GM18870 (cell line): Measurements from ENCODE around the gene ALK.
"Not testable (repeated sequence)": the region's sequence is repeated elsewhere in the genome, so short reads cannot be mapped to it uniquely, and the experiment has no call there.

Experiments used
- ATAC-seq: cut with Tn5 transposase; IDR thresholded peaks from one replicate; pipeline ENCODE4 v1.9.1; 2021; ENCODE audit warnings: moderate library complexity; ENCODE audit not compliant: unreplicated experiment

Gene ALK

DNA sequence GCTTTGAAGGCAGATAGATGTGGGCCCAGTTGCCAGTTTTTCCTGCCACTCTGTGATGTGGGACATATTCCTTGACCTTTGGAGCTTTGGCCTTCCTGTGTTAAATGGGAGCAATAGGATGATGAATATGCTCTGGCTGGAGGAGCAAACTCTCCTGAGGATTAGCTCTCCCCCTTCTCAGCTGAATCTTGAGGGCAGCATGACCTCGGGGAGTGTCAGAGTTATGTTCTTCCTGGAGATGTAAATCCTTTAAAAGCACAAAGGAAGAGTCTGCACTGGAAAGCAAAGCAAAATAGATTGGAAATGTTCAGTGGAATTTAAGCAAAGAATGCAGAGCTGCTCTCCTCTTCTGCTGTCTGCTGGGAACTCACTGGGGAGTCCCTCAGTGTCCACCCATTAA, 160.1 kb downstream of the ALK start:
- ATAC-seq, result no peak

- ATAC-seq, result no peak
Measured at GRCh38 chr2:29760008-29760407, 161.4 kb downstream of the ALK start.

- no peak for ATAC-seq
Measured at GRCh38 chr2:29759360-29759759, 162.0 kb downstream of the ALK start.

DNA sequence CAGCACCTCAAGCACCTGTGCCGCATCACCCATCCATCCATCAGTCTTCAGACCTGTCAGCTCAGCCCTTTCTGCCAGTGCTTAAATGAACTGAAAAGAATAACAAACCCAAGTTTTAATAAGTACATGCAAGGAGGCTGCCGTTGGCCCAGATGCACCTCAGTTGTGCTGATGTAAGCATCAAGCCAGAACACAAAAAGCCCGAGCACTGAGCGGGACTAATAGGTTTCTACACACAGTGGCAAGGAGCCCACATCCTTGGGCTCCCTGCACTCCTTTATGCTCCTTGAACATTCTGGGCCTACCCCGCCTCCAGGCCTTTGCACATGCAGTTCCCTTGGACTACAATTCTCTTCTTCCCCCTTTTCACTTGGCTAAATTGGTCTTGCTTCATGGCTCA, 165.6 kb downstream of the ALK start:
- no peak for ATAC-seq

- no peak for ATAC-seq
Measured at GRCh38 chr2:29755233-29755632, 166.2 kb downstream of the ALK start.

DNA sequence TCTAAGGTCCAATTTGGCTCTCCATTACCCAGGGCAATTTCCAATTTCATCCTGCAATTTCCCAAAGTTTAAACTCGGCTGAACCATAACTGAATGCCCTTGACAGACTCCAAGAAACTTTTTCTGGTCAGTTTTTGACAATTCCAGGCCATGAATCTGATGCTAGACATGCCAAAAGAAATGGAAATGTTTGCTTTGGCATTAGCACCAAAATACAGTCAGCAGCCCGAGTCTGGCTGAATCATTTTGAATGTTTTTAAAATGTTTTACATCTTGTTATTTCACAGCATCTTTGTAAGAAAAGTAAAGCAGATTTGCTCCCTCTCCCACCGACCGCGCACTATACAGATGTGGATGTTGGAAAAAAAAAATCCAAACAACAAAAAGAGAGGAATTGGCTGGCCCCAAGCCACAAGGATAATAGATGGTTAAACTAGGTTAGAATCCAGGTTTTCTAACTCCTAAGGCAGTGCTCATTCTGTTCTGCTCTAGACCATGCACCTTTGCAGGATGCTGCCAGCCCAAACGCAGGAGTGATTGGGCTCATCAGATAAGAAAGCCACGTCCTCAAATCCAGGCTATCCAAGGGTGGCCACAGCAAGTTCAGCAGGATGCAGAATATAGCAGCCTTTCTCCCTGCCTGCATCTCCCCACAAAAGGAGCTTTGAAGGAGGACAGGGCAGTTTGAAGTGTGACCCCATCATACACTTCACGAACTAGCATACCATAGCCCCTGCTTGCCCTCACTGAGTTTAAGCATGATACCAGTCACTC, 167.5 kb downstream of the ALK start:
- no peak for ATAC-seq

GRCh38 chr2:29751390-29751789, 170.0 kb downstream of the ALK start:
- ATAC-seq, result peak; percentile 70

- not testable (repeated sequence) for ATAC-seq
Measured at GRCh38 chr2:29750463-29750862, 170.9 kb downstream of the ALK start.

- no peak for ATAC-seq
Measured at GRCh38 chr2:29749843-29750242, 171.5 kb downstream of the ALK start.

- ATAC-seq, result no peak
Measured at GRCh38 chr2:29749041-29749440, 172.3 kb downstream of the ALK start.

DNA sequence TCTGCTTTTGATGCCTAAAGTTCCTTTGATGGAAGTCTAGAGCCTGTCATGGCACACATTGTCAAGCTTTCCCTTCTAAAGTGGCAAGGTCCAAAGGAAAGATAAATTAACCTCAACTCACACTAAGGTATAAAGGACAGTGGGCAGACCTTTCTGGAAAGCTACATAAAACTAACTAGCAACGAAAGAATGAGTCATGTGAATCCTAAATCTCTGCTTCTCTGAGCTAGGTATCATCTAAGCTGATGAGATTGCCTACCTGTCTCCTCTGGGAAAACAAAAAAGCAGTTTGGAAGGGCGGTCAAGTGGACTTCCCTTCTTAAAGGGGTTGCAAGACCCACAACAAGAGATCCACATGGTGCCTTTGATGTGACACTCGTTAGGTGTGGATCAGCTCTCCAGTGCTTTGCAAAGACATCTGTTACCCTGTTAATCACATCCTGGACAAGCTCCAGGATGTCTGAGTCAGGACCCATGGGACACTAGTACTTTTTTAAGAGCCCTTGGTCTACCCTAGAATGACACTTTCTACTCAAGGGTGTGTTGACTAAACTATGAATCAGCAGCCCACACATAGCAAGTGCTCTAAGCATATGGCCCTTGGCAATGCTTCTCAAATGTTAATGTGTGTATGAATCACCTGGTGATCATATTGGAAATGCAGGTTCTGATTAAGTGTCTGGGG, 173.5 kb downstream of the ALK start:
- no peak for ATAC-seq

DNA sequence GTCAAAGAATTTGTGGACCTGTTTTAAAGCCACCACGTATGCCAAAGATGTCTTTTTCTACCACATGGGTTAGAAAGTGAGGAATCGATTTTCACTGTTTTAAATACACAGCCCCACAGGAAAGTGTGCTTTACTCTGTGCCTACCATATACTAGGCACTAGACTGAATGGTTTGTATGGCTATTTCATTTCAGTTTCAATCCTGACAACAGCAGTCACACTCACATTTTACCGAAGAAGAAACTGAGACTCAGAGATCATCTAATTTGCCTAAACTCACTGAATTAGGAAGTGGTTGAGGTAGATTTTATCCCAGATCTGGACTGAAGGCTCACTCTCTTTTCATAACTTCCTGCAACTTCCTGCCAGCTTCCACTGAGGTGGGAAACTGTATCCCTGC, 176.4 kb downstream of the ALK start:
- ATAC-seq, result peak; percentile 89

- ATAC-seq, result no peak
Measured at GRCh38 chr2:29743516-29743915, 177.9 kb downstream of the ALK start.

GRCh38 chr2:29742656-29743055, 178.7 kb downstream of the ALK start:
- no peak for ATAC-seq

DNA sequence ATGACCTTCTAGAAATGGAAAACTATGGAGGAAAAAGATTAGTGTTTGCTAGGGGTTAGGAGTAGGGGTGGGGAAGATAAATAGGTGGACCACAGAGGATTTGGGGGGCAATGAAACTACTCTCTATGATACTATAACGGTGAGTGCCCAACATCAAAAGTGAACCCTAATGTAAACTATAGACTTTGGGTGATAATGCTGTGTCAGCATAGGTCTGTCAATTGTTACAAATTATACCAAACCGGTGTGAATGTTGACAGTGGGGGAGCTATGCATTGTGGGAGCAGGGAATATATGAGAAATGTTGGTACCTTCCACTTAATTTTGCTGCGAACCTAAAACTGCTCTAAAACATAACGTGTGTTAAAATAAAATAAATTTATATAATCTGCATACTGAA, 180.3 kb downstream of the ALK start:
- no peak for ATAC-seq

DNA sequence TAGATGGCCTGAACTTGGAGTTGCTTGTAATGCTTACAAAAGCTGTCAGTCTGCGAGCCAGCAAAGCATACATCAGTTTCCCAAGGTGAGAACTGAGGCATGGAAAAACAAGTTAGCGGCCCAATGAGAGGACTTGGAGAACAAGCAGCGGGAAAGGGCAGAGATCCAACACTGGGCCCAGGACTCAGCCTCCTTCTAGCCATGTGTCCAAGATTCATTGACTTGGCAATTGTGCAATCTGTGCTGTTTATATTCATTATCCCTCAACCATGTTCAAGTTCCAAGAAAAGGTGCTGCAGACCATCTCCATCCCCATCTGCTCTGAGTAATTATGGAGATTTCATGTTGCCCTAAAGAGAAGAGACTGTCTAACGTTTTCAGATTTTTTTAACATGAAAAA, 187.4 kb downstream of the ALK start:
- no peak for ATAC-seq

DNA sequence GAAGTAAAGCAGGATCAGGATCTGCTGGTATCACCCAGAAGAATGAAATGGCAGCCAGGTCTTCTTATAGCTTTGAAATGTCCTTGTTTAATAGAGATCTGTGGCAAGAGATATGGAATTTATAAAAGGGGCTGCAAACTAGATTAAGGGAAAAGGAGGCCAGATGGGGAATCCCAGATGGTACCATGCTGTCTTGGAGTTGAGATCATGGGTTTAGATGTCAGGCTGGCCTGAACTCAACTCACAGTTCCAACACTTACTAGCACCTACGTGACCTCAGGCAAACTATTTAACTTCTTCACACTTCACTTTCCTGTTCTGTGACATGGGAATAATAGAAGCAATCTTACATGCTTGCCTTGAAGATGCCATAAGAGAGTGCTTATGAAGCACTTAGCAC, 188.2 kb downstream of the ALK start:
- ATAC-seq, result no peak

DNA sequence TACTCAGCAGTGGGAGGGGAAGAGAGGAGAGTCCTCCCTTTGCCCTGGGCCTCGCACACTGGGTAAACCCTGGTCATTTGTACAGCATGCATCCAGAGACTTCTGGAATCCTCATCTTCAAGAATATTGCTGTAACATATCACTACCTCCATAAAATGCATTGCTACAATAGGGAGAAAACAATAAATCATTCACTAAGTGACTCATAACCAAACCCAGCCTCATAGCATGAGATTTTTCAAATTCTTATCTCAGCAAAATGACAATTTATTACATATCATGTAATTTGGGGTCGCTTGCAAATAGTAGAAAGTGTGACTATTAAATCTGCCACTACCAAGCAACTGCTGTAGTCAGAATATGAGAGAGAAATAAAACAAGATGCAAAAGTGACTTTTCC, 189.4 kb downstream of the ALK start:
- no peak for ATAC-seq

- ATAC-seq, result no peak
Measured at GRCh38 chr2:29729932-29730331, 191.5 kb downstream of the ALK start.

DNA sequence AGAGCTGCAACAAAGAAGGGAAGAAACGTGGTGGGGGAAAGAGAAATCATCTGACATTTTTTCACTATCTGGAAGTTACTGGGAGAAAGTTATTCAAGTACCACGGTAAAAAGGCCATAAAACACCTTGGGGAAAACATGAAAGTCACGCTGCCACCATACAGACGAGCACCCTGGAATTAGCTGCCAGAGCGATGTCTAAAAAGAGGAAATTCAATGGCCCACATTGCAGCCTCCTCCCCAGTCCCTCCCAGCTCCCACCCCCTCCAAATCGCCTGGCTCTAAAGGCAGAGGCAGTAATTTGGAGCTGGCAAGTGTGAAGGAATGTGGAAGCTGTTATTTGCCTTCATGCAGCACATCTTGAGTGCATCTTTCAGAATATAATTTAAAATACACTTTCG, 192.0 kb downstream of the ALK start:
- no peak for ATAC-seq

- no peak for ATAC-seq
Measured at GRCh38 chr2:29726976-29727375, 194.4 kb downstream of the ALK start.

DNA sequence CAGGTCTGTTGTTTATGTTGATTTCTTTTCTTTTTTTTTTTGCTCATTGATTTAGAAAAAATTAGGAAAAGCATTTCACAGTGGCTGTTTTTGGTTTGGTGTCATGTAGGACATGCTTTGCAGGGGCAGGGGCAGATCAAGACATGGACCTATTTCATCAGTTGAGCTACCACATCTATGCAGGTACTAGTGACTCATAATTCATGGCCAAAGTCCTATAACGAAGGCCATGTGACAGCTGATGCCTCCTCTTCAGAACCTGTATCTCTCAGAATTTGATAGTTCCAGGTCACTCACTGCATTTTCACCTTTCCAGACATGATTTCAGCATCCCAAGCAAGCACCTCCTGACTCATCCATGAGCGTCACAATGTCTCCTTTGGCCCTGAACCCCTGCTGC, 195.8 kb downstream of the ALK start:
- no peak for ATAC-seq

GRCh38 chr2:29724282-29724681, 197.1 kb downstream of the ALK start:
- no peak for ATAC-seq
